ENCODE data around the gene SEMA6A.

The SEMA6A gene

GRCh38 chr5:116396476-116397099 is 178.0 kb downstream of the SEMA6A start:
- DNase-seq: no peak

DNA sequence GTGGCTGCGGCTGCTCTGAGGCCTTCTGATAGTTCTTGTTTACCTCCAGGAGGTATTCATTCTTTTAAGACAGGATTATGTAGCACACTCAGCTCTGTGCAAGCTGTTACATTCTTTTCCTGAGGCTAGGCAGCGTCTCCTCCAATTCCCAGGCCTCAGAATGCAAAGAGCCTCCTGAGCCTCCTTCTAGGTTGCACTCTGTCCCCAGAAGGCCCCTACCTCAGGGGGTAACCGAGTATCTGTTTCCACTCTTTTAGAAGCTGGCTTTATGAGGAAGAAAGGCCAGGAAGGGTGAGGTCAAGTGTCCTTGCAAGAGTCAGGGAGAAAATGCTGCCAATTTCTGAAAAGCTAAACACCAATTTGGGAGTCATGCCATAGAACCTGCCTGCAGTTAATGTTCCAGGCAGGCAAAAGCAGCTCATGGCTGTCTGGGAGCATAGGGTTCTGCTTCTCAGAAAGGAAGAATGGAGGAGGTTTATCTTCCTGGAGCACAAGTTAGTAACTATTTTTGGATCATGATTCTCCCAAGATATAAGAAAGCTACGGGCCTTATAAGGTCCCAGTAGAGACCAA is 178.9 kb downstream of the SEMA6A start:
- no peak for DNase-seq

DNA sequence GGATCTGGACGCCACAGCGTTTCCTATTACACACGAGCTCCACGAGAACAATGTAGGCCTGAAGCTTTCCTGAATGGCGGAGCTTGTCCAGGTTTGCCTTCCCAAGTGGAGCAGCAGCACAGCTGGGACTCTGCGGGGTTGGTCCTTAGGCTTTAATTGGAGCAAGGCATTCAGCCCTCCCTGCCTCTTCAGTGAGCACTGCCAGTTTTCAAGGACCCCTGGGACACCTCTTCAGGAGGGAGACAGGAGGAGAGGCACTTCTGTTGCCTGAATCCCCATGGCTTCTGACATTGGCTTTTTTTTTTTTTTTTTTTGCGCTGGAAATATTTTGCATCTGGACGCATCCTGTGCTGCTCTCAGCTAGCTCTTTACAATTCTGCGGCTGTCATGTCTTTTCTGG is 179.4 kb downstream of the SEMA6A start:
- DNase-seq: no peak

- DNase-seq: no peak
Measured at GRCh38 chr5:116394186-116394867, 180.3 kb downstream of the SEMA6A start.
